Keratinocyte (primary cell): ENCODE measurements around the gene WDR44.

Source experiments
- CTCF ChIP-seq, 3 experiments: IDR thresholded peaks in 1 of 3; conservative IDR thresholded peaks in 1 of 3; optimal IDR thresholded peaks in 1 of 3; 2 replicates in 2 of 3; 3 replicates in 1 of 3; pipeline versions ENCODE3 to v1.5.1; 2011; ENCODE audit warnings: low read length in 3 of 3, mild to moderate bottlenecking in 3 of 3, moderate library complexity in 2 of 3, control low read depth in 1 of 3, inconsistent platforms in 1 of 3; ENCODE audit not compliant: insufficient read depth in 2 of 3; ENCODE audit errors: extremely low read depth in 1 of 3
- EZH2 ChIP-seq: IDR thresholded peaks from one replicate; pipeline ENCODE4 v1.6.1; 2012; ENCODE audit warnings: inconsistent platforms, mild to moderate bottlenecking, low read length, moderate library complexity

- TF ChIP-seq CTCF (optimal IDR thresholded peaks at IDR 0.05 in 1 of 3, IDR thresholded peaks at IDR 0.05 in 1 of 3, conservative IDR thresholded peaks at IDR 0.05 in 1 of 3; ENCODE audit: extremely low read depth in 1 of 3, insufficient read depth in 2 of 3, low read length in 3 of 3), result no peak
- no peak for TF ChIP-seq EZH2
These were observed 118.6 kb downstream of the WDR44 start for GRCh38 chrX:118464501-118464900.
